Neutrophil (primary cell): ENCODE measurements around the gene SUOX.

Experiments
- H3K27ac ChIP-seq: fragments of 200-600 bp; sonication (generic); 2 replicates; pipeline ENCODE4 v1.5.1; 2016; ENCODE audit warnings: mild to moderate bottlenecking, moderate library complexity
- H3K27me3 ChIP-seq: fragments of 200-600 bp; sonication (generic); 2 replicates; pipeline ENCODE4 v1.6.0; 2016; ENCODE audit warnings: mild to moderate bottlenecking
- H3K36me3 ChIP-seq: fragments of 200-600 bp; sonication (generic); 2 replicates; pipeline ENCODE4 v1.5.1; 2017
- H3K4me1 ChIP-seq, 2 experiments: fragments of 200-600 bp in 1 of 2; sonication (generic) in 1 of 2; 1 replicate in 1 of 2; 2 replicates in 1 of 2; pipeline versions ENCODE4 v1.5.1 to v1.6.1; 2013 to 2016; ENCODE audit warnings: low read depth in 1 of 2, low read length in 1 of 2, mild to moderate bottlenecking in 1 of 2, moderate library complexity in 1 of 2; ENCODE audit not compliant: control insufficient read depth in 1 of 2, insufficient read depth in 1 of 2
- H3K4me3 ChIP-seq, 2 experiments: fragments of 200-600 bp in 1 of 2; sonication (generic) in 1 of 2; 1 replicate in 1 of 2; 2 replicates in 1 of 2; pipeline ENCODE4 v1.5.1; 2013 to 2016; ENCODE audit warnings: low read depth in 1 of 2, low read length in 1 of 2, mild to moderate bottlenecking in 1 of 2, moderate library complexity in 1 of 2
- H3K9me3 ChIP-seq: fragments of 200-600 bp; sonication (generic); 2 replicates; pipeline ENCODE4 v1.5.1; 2016
- CTCF ChIP-seq: fragments of 200-600 bp; sonication (generic); IDR thresholded peaks from 2 replicates; pipeline ENCODE4 v1.5.1; 2016; ENCODE audit warnings: antibody characterized with exemption

Gene SUOX

GRCh38 chr12:55965240-55965639 is 31.8 kb upstream of the SUOX start:
- H3K9me3 ChIP-seq, result no peaks in the 10 kb centered on the region
- TF ChIP-seq CTCF, result no peak
- H3K27me3 ChIP-seq, result no peaks in the 10 kb centered on the region
- peaks cover 15 to 22% of the 10 kb centered on the region in 2 experiments for H3K4me1 ChIP-seq
- no peaks in the 10 kb centered on the region for H3K36me3 ChIP-seq
- no peak overlapping the region for H3K27ac ChIP-seq
- no peak overlapping the region for H3K4me3 ChIP-seq

DNA sequence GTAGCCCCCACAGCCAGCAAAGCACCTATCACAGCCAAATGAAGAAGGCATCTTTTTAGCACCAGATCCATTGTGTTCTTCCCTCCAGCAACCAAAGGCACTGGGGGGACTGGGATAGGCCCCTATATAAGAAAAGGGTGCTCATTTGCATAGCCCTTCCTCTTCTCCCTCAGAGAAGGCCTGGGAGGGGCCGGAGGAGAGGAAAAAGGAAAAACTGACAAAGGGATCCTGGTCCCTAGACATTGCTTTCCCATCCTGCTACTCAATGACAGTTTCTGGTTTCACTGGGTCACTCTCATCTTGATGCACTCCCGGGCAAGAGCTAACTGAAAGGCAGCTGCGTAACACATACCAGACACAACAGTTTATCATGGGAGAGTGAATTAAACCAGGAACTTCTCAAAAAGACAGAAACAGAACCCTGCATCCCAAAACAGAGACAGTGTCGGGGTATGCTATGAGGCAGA is 31.1 kb upstream of the SUOX start, which contains the start of gene PMEL:
PMEL (minus strand) TSS at position 102 of the 467 bp plus-strand sequence; CDS start at position 71, 31 bp downstream.
- Histone ChIP-seq H3K4me3 (peak within 1 kb of the TSS; percentile 78 to 91), H3K27ac (peak within 1 kb of the TSS; percentile 53)

GRCh38 chr12:55966408-55967281 is 30.4 kb upstream of the SUOX start, which contains the start of gene CDK2:
Gene CDK2 (plus strand): TSS chr12:55966830. CDS start chr12:55967009, 179 bp downstream.
- H3K27ac ChIP-seq, result peak within 1 kb of the TSS; percentile 53
- H3K27me3 ChIP-seq, result no peaks in the 10 kb centered on the region
- peak within 1 kb of the TSS; percentile 78 to 91 for H3K4me3 ChIP-seq
- no peaks in the 10 kb centered on the region for H3K36me3 ChIP-seq
- H3K4me1 ChIP-seq, result peaks cover 15 to 22% of the 10 kb centered on the region in 2 experiments
- H3K9me3 ChIP-seq, result no peaks in the 10 kb centered on the region
- TF ChIP-seq CTCF, result no peak

More for the DNA sequence above, 31.1 kb upstream of the SUOX start, which contains the start of gene PMEL:
- no peaks in the 10 kb centered on the region for H3K9me3 ChIP-seq
- no peaks in the 10 kb centered on the region for H3K27me3 ChIP-seq
- H3K36me3 ChIP-seq, result no peaks in the 10 kb centered on the region
- H3K4me1 ChIP-seq, result peaks cover 15 to 22% of the 10 kb centered on the region in 2 experiments
- no peak for TF ChIP-seq CTCF

- no peak overlapping the region for H3K4me3 ChIP-seq
- TF ChIP-seq CTCF, result no peak
- H3K36me3 ChIP-seq, result no peaks in the 10 kb centered on the region
- peaks cover 24 to 34% of the 10 kb centered on the region in 2 experiments for H3K4me1 ChIP-seq
- no peaks in the 10 kb centered on the region for H3K9me3 ChIP-seq
- H3K27me3 ChIP-seq, result no peaks in the 10 kb centered on the region
- H3K27ac ChIP-seq, result no peak overlapping the region
Measured at GRCh38 chr12:55969356-55969755, 27.7 kb upstream of the SUOX start.

DNA sequence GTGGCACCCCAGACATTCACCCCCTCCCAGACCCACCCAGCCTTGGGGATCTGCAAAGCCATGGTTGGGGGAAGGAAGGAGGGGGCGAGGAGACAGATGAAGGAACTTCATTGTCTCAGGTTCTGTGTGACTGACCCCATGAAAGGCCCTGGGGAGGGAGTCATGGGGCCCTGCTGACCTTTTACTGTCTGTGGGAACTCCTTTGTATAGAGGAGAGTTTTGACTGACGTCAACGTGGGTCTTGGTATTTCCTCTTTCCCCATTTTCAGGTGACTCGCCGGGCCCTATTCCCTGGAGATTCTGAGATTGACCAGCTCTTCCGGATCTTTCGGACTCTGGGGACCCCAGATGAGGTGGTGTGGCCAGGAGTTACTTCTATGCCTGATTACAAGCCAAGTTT is 26.3 kb upstream of the SUOX start:
- H3K4me1 ChIP-seq, result peaks cover 35 to 48% of the 10 kb centered on the region in 2 experiments
- no peak for TF ChIP-seq CTCF
- no peaks in the 10 kb centered on the region for H3K36me3 ChIP-seq
- H3K4me3 ChIP-seq, result no peak overlapping the region
- H3K27me3 ChIP-seq, result no peaks in the 10 kb centered on the region
- no peak overlapping the region for H3K27ac ChIP-seq
- no peaks in the 10 kb centered on the region for H3K9me3 ChIP-seq
